H9 (cell line): ENCODE data around the gene RPS24. TPM values are rescaled to one million over a fixed set of nuclear protein-coding genes. Genes with fewer than 3 reads are reported as not detected.
"Not testable (repeated sequence)": the region's sequence is repeated elsewhere in the genome, so short reads cannot be mapped to it uniquely, and the experiment has no call there.

ENCODE experiments used
- DNase-seq: peaks from one replicate; pipeline ENCODE4 v3.0.0-alpha.2; 2017
- H2AFZ ChIP-seq: one replicate; pipeline ENCODE4 v1.6.1; 2013; ENCODE audit warnings: mild to moderate bottlenecking, low read length, control low read depth, moderate library complexity
- H2AK5ac ChIP-seq: 2 replicates; pipeline ENCODE4 v1.6.1; 2013; ENCODE audit warnings: low read length, control low read depth, mixed read lengths; ENCODE audit not compliant: insufficient read length
- H2BK120ac ChIP-seq: one replicate; pipeline ENCODE4 v1.6.1; 2013; ENCODE audit warnings: low read depth, mild to moderate bottlenecking, low read length, control low read depth, inconsistent platforms; ENCODE audit not compliant: poor library complexity, severe bottlenecking
- H2BK12ac ChIP-seq: 2 replicates; pipeline ENCODE4 v1.6.1; 2013; ENCODE audit warnings: low read length, control low read depth, mixed read lengths, low read depth; ENCODE audit not compliant: insufficient read length
- H2BK15ac ChIP-seq: 2 replicates; pipeline ENCODE4 v1.6.1; 2013; ENCODE audit warnings: low read depth, low read length, control low read depth
- H2BK20ac ChIP-seq: one replicate; pipeline ENCODE4 v1.6.1; 2013; ENCODE audit warnings: low read depth, mild to moderate bottlenecking, low read length, control low read depth, inconsistent platforms; ENCODE audit not compliant: poor library complexity, severe bottlenecking
- H2BK5ac ChIP-seq: 2 replicates; pipeline ENCODE4 v1.6.1; 2013; ENCODE audit warnings: low read length, control low read depth, mixed read lengths; ENCODE audit not compliant: insufficient read length
- H3K14ac ChIP-seq: 2 replicates; pipeline ENCODE4 v1.6.1; 2013; ENCODE audit warnings: low read length, control low read depth; ENCODE audit not compliant: insufficient read depth
- H3K18ac ChIP-seq: 2 replicates; pipeline ENCODE4 v1.6.1; 2013; ENCODE audit warnings: low read depth, mild to moderate bottlenecking, mixed read lengths, low read length, control low read depth; ENCODE audit not compliant: insufficient read length
- H3K23ac ChIP-seq: 2 replicates; pipeline ENCODE4 v1.6.1; 2013; ENCODE audit warnings: low read length, control low read depth, mixed read lengths, low read depth; ENCODE audit not compliant: insufficient read length
- H3K23me2 ChIP-seq: 2 replicates; pipeline ENCODE4 v1.6.1; 2013; ENCODE audit warnings: low read depth, mild to moderate bottlenecking, mixed read lengths, low read length, control low read depth; ENCODE audit not compliant: insufficient read length, poor library complexity, severe bottlenecking
- H3K27ac ChIP-seq: 2 replicates; pipeline ENCODE4 v1.5.1; 2013; ENCODE audit warnings: low read length, control low read depth, mixed read lengths, low read depth; ENCODE audit not compliant: insufficient read length
- H3K27me3 ChIP-seq: 2 replicates; pipeline ENCODE4 v1.6.1; 2013; ENCODE audit warnings: low read length, control low read depth, inconsistent platforms; ENCODE audit not compliant: insufficient read depth
- H3K4ac ChIP-seq: 2 replicates; pipeline ENCODE4 v1.6.1; 2013; ENCODE audit warnings: low read depth, mild to moderate bottlenecking, control low read depth, inconsistent platforms, low read length, moderate library complexity
- H3K4me1 ChIP-seq: 2 replicates; pipeline ENCODE4 v1.6.1; 2013; ENCODE audit warnings: low read length, control low read depth, inconsistent platforms; ENCODE audit not compliant: insufficient read depth
- H3K4me2 ChIP-seq: 2 replicates; pipeline ENCODE4 v1.6.1; 2013; ENCODE audit warnings: low read length, control low read depth, mixed read lengths; ENCODE audit not compliant: insufficient read length, insufficient read depth
- H3K56ac ChIP-seq: 2 replicates; pipeline ENCODE4 v1.6.1; 2013; ENCODE audit warnings: low read depth, mild to moderate bottlenecking, mixed read lengths, low read length, control low read depth; ENCODE audit not compliant: insufficient read length
- H3K79me1 ChIP-seq: 2 replicates; pipeline ENCODE4 v1.6.1; 2013; ENCODE audit warnings: low read depth, mild to moderate bottlenecking, moderate library complexity, low read length, control low read depth, inconsistent platforms; ENCODE audit not compliant: insufficient read depth, poor library complexity, severe bottlenecking
- H3K79me2 ChIP-seq: 2 replicates; pipeline ENCODE4 v1.6.1; 2013; ENCODE audit warnings: low read length, control low read depth, inconsistent platforms; ENCODE audit not compliant: insufficient read depth
- H3K9ac ChIP-seq: 2 replicates; pipeline ENCODE4 v1.6.1; 2013; ENCODE audit warnings: low read length, control low read depth, mixed read lengths; ENCODE audit not compliant: insufficient read length; ENCODE audit errors: extremely low read depth
- H3K9me3 ChIP-seq: one replicate; pipeline ENCODE4 v1.6.1; 2013; ENCODE audit warnings: low read depth, low read length, inconsistent platforms; ENCODE audit not compliant: control insufficient read depth
- H3T11ph ChIP-seq: one replicate; pipeline ENCODE4 v1.6.1; 2013; ENCODE audit warnings: mild to moderate bottlenecking, low read length, control low read depth, inconsistent platforms
- H4K20me1 ChIP-seq: one replicate; pipeline ENCODE4 v1.6.1; 2013; ENCODE audit not compliant: control insufficient read depth, insufficient read length, insufficient read depth
- H4K5ac ChIP-seq: 2 replicates; pipeline ENCODE4 v1.6.1; 2013; ENCODE audit warnings: low read depth, mild to moderate bottlenecking, mixed read lengths, low read length, control low read depth; ENCODE audit not compliant: insufficient read length
- H4K8ac ChIP-seq: replicated peaks from 2 replicates; pipeline ENCODE4 v1.6.1; 2013; ENCODE audit warnings: low read length, control low read depth, mixed read lengths, low read depth; ENCODE audit not compliant: insufficient read length
- H4K91ac ChIP-seq: 2 replicates; pipeline ENCODE4 v1.6.1; 2013; ENCODE audit warnings: low read depth, mild to moderate bottlenecking, moderate library complexity, mixed read lengths, low read length, control low read depth; ENCODE audit not compliant: insufficient read length
- H3K27ac Mint-ChIP-seq, 3 experiments: 2 replicates in 2 of 3; 3 replicates in 1 of 3; pipeline ENCODE4 v1.8.0; 2020 to 2021; ENCODE audit warnings: mixed read lengths in 3 of 3, mild to moderate bottlenecking in 1 of 3, moderate library complexity in 1 of 3
- H3K27me3 Mint-ChIP-seq: 2 replicates; pipeline ENCODE4 v1.8.0; 2021; ENCODE audit warnings: low read depth, mild to moderate bottlenecking, moderate library complexity, mixed read lengths
- H3K36me3 Mint-ChIP-seq, 3 experiments: 2 replicates in 2 of 3; 3 replicates in 1 of 3; pipeline ENCODE4 v1.8.0; 2020 to 2021; ENCODE audit warnings: low read depth in 3 of 3, mixed read lengths in 3 of 3; ENCODE audit not compliant: insufficient read depth in 1 of 3
- H3K4me1 Mint-ChIP-seq, 2 experiments: 2 replicates each; pipeline ENCODE4 v1.8.0; 2020; ENCODE audit warnings: mixed read lengths in 2 of 2
- H3K4me3 Mint-ChIP-seq, 2 experiments: 2 replicates in 1 of 2; 3 replicates in 1 of 2; pipeline ENCODE4 v1.8.0; 2020 to 2021; ENCODE audit warnings: mild to moderate bottlenecking in 2 of 2, mixed read lengths in 2 of 2, moderate library complexity in 1 of 2
- H3K9me3 Mint-ChIP-seq, 2 experiments: 2 replicates in 1 of 2; 3 replicates in 1 of 2; pipeline ENCODE4 v1.8.0; 2020; ENCODE audit warnings: mild to moderate bottlenecking in 2 of 2, mixed read lengths in 2 of 2, moderate library complexity in 1 of 2
- WGBS: extraction: QIAGEN DNeasy Blood & Tissue Kit; methylation state at CpG from one replicate; pipeline ENCODE4 v1.1.7; 2013; ENCODE audit warnings: missing lambda C conversion rate, low lambda C conversion rate, mixed read lengths; ENCODE audit not compliant: insufficient read length; ENCODE audit errors: extremely low coverage; 5-methylcytosine and 5-hydroxymethylcytosine counted together
- total RNA-seq: library from RNA; stranded (reverse); gene quantifications from 2 replicates; pipeline ENCODE4 v1.2.1, GENCODE V29; 2021
- TF ChIP-seq, protein P1 (sequence below): fragments of 200-600 bp; sonication (generic); conservative IDR thresholded peaks from 3 replicates; pipeline ENCODE4 v1.8.0; 2021; ENCODE audit warnings: antibody characterized with exemption, mild to moderate bottlenecking

The RPS24 gene
- total RNA-seq, 1 experiment from 2014 or later, result 1,966 TPM

DNA sequence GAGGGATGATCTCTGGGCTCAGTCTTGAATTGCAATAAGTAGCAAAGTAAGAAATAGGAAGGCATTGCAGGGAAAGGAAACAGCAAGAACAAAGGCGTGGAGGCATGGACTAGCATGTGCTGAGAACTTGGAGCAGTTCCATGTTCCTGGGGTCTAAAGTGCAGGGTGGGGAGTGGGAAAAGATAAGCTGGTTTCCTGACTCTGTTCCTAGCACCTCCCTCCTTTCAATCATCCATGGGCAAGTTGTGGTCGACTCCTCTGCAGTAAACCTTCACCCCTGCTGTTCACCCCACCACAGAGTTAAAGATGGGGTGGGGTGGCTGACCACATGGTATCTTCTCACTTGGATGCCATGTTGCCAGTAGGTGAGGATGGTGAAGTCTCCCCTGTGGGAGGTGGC lies 29.6 kb downstream of the RPS24 start:
- H4K5ac ChIP-seq, result no peak overlapping the region
- no peak overlapping the region for H2BK20ac ChIP-seq
- H3K23ac ChIP-seq, result no peak overlapping the region
- H3T11ph ChIP-seq, result no peak overlapping the region
- H3K79me2 ChIP-seq, result no peaks in the 10 kb centered on the region
- TF ChIP-seq, protein P1, sequence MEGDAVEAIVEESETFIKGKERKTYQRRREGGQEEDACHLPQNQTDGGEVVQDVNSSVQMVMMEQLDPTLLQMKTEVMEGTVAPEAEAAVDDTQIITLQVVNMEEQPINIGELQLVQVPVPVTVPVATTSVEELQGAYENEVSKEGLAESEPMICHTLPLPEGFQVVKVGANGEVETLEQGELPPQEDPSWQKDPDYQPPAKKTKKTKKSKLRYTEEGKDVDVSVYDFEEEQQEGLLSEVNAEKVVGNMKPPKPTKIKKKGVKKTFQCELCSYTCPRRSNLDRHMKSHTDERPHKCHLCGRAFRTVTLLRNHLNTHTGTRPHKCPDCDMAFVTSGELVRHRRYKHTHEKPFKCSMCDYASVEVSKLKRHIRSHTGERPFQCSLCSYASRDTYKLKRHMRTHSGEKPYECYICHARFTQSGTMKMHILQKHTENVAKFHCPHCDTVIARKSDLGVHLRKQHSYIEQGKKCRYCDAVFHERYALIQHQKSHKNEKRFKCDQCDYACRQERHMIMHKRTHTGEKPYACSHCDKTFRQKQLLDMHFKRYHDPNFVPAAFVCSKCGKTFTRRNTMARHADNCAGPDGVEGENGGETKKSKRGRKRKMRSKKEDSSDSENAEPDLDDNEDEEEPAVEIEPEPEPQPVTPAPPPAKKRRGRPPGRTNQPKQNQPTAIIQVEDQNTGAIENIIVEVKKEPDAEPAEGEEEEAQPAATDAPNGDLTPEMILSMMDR, result no peak
- no peaks in the 10 kb centered on the region for H4K20me1 ChIP-seq
- no peak overlapping the region for H3K27ac Mint-ChIP-seq
- no peaks in the 10 kb centered on the region for H3K27me3 Mint-ChIP-seq
- H3K27me3 ChIP-seq, result no peaks in the 10 kb centered on the region
- DNase-seq, result no peak
- no peak overlapping the region for H2BK15ac ChIP-seq
- no peak overlapping the region for H2AFZ ChIP-seq
- no peak overlapping the region for H3K27ac ChIP-seq
- H3K56ac ChIP-seq, result no peak overlapping the region
- no peaks in the 10 kb centered on the region for H3K4me1 ChIP-seq
- no peak overlapping the region for H3K4ac ChIP-seq
- H2AK5ac ChIP-seq, result no peak overlapping the region
- no peak overlapping the region for H4K8ac ChIP-seq
- H4K91ac ChIP-seq, result no peak overlapping the region
- peaks cover 5% of the 10 kb centered on the region in 2 experiments; a peak in 3 of 4 replicates for H3K4me1 Mint-ChIP-seq
- H3K9me3 Mint-ChIP-seq, result no peaks in the 10 kb centered on the region
- no peak overlapping the region for H3K9ac ChIP-seq
- no peaks in the 10 kb centered on the region for H3K79me1 ChIP-seq
- H2BK120ac ChIP-seq, result no peak overlapping the region
- no peaks in the 10 kb centered on the region for H3K23me2 ChIP-seq
- H2BK5ac ChIP-seq, result no peak overlapping the region
- H3K4me3 Mint-ChIP-seq, result no peak overlapping the region
- no peaks in the 10 kb centered on the region for H3K9me3 ChIP-seq
- no peak overlapping the region for H3K18ac ChIP-seq
- no peak overlapping the region for H3K4me2 ChIP-seq
- H3K14ac ChIP-seq, result no peak overlapping the region
- no CpG with 5 or more reads among the region's 2 CpGs for WGBS
- no peak overlapping the region for H2BK12ac ChIP-seq
- no peaks in the 10 kb centered on the region for H3K36me3 Mint-ChIP-seq

DNA sequence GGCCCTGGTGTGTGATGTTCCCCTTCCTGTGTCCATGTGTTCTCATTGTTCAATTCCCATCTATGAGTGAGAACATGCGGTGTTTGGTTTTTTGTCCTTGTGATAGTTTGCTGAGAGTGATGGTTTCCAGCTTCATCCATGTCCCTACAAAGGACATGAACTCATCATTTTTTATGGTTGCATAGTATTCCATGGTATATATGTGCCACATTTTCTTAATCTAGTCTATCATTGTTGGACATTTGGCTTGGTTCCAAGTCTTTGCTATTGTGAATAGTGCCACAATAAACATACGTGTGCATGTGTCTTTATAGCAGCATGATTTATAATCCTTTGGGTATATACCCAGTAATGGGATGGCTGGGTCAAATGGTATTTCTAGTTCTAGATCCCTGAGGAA lies 31.3 kb downstream of the RPS24 start:
- H3K18ac ChIP-seq, H3K9me3 Mint-ChIP-seq: not testable (repeated sequence)
- WGBS, result no CpG with 5 or more reads among the region's 2 CpGs

More for the DNA sequence above, 31.3 kb downstream of the RPS24 start:
- not testable (repeated sequence) for H3K56ac ChIP-seq, H2AFZ ChIP-seq, H3K27ac Mint-ChIP-seq, H3K4me3 Mint-ChIP-seq, H3K79me2 ChIP-seq, H3K27me3 Mint-ChIP-seq, H2AK5ac ChIP-seq, H3K4me1 Mint-ChIP-seq, H3K9ac ChIP-seq, H4K91ac ChIP-seq, H3K79me1 ChIP-seq, H3K4ac ChIP-seq, H4K20me1 ChIP-seq, H3K36me3 Mint-ChIP-seq, H3K23ac ChIP-seq, H2BK5ac ChIP-seq, H3K9me3 ChIP-seq, H3K27me3 ChIP-seq, H2BK120ac ChIP-seq, H2BK15ac ChIP-seq, H3K4me2 ChIP-seq, H4K8ac ChIP-seq, H3T11ph ChIP-seq, H3K14ac ChIP-seq, H4K5ac ChIP-seq, DNase-seq, H2BK20ac ChIP-seq, H3K4me1 ChIP-seq, H3K23me2 ChIP-seq, H3K27ac ChIP-seq, H2BK12ac ChIP-seq
